HepG2 (cell line): ENCODE data around the gene SIAH2. TPM values are rescaled to one million over a fixed set of nuclear protein-coding genes. Genes with fewer than 3 reads are reported as not detected.

Experiments used
- ATAC-seq: fragments of 200-7000 bp; cut with Tn5 transposase; 3 replicates; pipeline ENCODE4 v1.9.1; 2020; ENCODE audit warnings: mild to moderate bottlenecking, moderate library complexity
- BruUV-seq: library from RNA; stranded (reverse); fragments of 400-500 nt; replicated peaks from 2 replicates; lab custom pipeline; 2021; lab: Mats Ljungman, UMichigan
- CTCF ChIA-PET: fragments of 300-600 bp; formaldehyde crosslinking; extraction: SDS; loops from one replicate; lab custom pipeline; 2021; ENCODE audit warnings: low total read pairs, inconsistent platforms, low intra/inter-chr PET ratio; lab: Yijun Ruan, JAX
- POLR2A ChIA-PET: fragments of 350-600 bp; sonication (Branson Sonifier 250); formaldehyde crosslinking; loops from one replicate; lab custom pipeline; 2020; ENCODE audit warnings: antibody characterized with exemption, inconsistent platforms; lab: Yijun Ruan, JAX
- DNase-seq: peaks from one replicate; pipeline ENCODE4 v3.0.0-alpha.2; 2015; ENCODE audit warnings: low spot score
- FAIRE-seq: peaks from 3 replicates; lab custom pipeline; 2011; peaks lifted over from hg19 to GRCh38; lab: Jason Lieb, UNC
- H2AFZ ChIP-seq: one replicate; pipeline ENCODE4 v1.6.1; 2011; ENCODE audit warnings: low read length, inconsistent platforms
- H3K27ac ChIP-seq: fragments of 300-600 bp; 3 replicates; pipeline ENCODE4 v1.8.0; 2011; ENCODE audit warnings: mixed run types, mild to moderate bottlenecking, mixed read lengths, low read length, inconsistent platforms; ENCODE audit not compliant: insufficient read depth; ENCODE audit errors: extremely low read length
- H3K27me3 ChIP-seq, 2 experiments: fragments of 200-600 bp in 1 of 2; 2 replicates in 1 of 2; 3 replicates in 1 of 2; pipeline versions ENCODE4 v1.6.0 to v1.8.0; 2011; ENCODE audit warnings: low read length in 2 of 2, mild to moderate bottlenecking in 2 of 2, moderate library complexity in 2 of 2, inconsistent platforms in 1 of 2; ENCODE audit not compliant: insufficient read depth in 2 of 2, control insufficient read depth in 1 of 2
- H3K36me3 ChIP-seq, 2 experiments: fragments of 200-600 bp in 1 of 2; replicated peaks in 1 of 2; 2 replicates in 1 of 2; 3 replicates in 1 of 2; pipeline versions ENCODE4 v1.5.1 to v1.8.0; 2011; ENCODE audit warnings: low read length in 2 of 2, inconsistent platforms in 1 of 2; ENCODE audit not compliant: insufficient read depth in 2 of 2, control insufficient read depth in 1 of 2
- H3K4me1 ChIP-seq: 2 replicates; pipeline ENCODE4 v1.5.1; 2012; ENCODE audit warnings: low read length, inconsistent platforms; ENCODE audit not compliant: insufficient read depth
- H3K4me2 ChIP-seq: 2 replicates; pipeline ENCODE4 v1.6.0; 2011; ENCODE audit warnings: low read depth, low read length, inconsistent platforms
- H3K4me3 ChIP-seq, 3 experiments: fragments of 200-600 bp in 1 of 3; sonication (generic), shearing (Covaris generic) in 1 of 3; replicated peaks in 1 of 3; 2 replicates each; pipeline ENCODE4 v1.5.1; 2011 to 2016; ENCODE audit warnings: low read length in 3 of 3, inconsistent platforms in 2 of 3, low read depth in 2 of 3, mild to moderate bottlenecking in 2 of 3, control low read depth in 1 of 3, mixed read lengths in 1 of 3; ENCODE audit not compliant: insufficient read depth in 1 of 3
- H3K79me2 ChIP-seq: one replicate; pipeline ENCODE4 v1.6.1; 2011; ENCODE audit warnings: low read length, inconsistent platforms; ENCODE audit not compliant: insufficient read depth
- H3K9ac ChIP-seq: 2 replicates; pipeline ENCODE4 v1.6.0; 2011; ENCODE audit warnings: mild to moderate bottlenecking, low read depth, low read length, inconsistent platforms; ENCODE audit not compliant: insufficient read depth
- H3K9me3 ChIP-seq: 2 replicates; pipeline ENCODE4 v1.5.1; 2012; ENCODE audit warnings: mild to moderate bottlenecking, low read length
- H4K20me1 ChIP-seq: 2 replicates; pipeline ENCODE4 v1.6.0; 2011; ENCODE audit warnings: inconsistent platforms, mild to moderate bottlenecking, low read length, moderate library complexity; ENCODE audit not compliant: insufficient read depth
- ARNT2 ChIP-seq: sonication (generic); formaldehyde crosslinking; IDR thresholded peaks from 2 replicates; pipeline ENCODE4 v1.8.0; 2022; ENCODE audit warnings: mild to moderate bottlenecking, low read depth, missing genetic modification reagents, moderate library complexity
- ATF4 ChIP-seq, 2 experiments: fragments of 450-650 bp in 1 of 2; sonication (generic) in 1 of 2; formaldehyde crosslinking; IDR thresholded peaks; 2 replicates each; pipeline versions ENCODE4 v1.5.0 to v1.8.0; 2020 to 2022; ENCODE audit warnings: mild to moderate bottlenecking in 1 of 2, missing genetic modification reagents in 1 of 2
- CEBPB ChIP-seq: IDR thresholded peaks from 2 replicates; pipeline ENCODE4 v1.6.1; 2011; ENCODE audit warnings: low read depth, low read length, improper control_type of control experiment, borderline replicate concordance
- FOXA3 ChIP-seq: IDR thresholded peaks from 2 replicates; pipeline ENCODE4 v1.6.1; 2016; ENCODE audit warnings: missing genetic modification reagents, missing compliant biosample characterization
- HNRNPK ChIP-seq: fragments of 200-400 bp; formaldehyde crosslinking; IDR thresholded peaks from 2 replicates; pipeline ENCODE4 v1.6.1; 2018; ENCODE audit warnings: low read length, low read depth, moderate library complexity, mild to moderate bottlenecking; ENCODE audit not compliant: poor library complexity, severe bottlenecking
- JUN ChIP-seq: sonication (generic); formaldehyde crosslinking; IDR thresholded peaks from 2 replicates; pipeline ENCODE4 v1.4.0; 2020; ENCODE audit warnings: mild to moderate bottlenecking, missing genetic modification reagents
- LCORL ChIP-seq, 2 experiments: fragments of 450-650 bp in 1 of 2; sonication (generic) in 1 of 2; formaldehyde crosslinking in 1 of 2; IDR thresholded peaks; 2 replicates each; pipeline versions ENCODE4 v1.5.0 to v1.6.1; 2017 to 2020; ENCODE audit warnings: antibody characterized with exemption in 1 of 2, missing genetic modification reagents in 1 of 2
- NBN ChIP-seq: fragments of 450-650 bp; conservative IDR thresholded peaks from 2 replicates; pipeline ENCODE4 v1.6.1; 2017
- RFX1 ChIP-seq: fragments of 450-650 bp; IDR thresholded peaks from 2 replicates; pipeline ENCODE4 v1.6.1; 2017
- SKI ChIP-seq: fragments of 450-650 bp; IDR thresholded peaks from one replicate; pipeline ENCODE4 v1.6.1; 2018; ENCODE audit warnings: mild to moderate bottlenecking; ENCODE audit not compliant: partially characterized antibody
- SSRP1 ChIP-seq: IDR thresholded peaks from 2 replicates; pipeline ENCODE4 v1.6.1; 2016; ENCODE audit warnings: control low read depth
- TP53 ChIP-seq: sonication (generic); formaldehyde crosslinking; conservative IDR thresholded peaks from 2 replicates; pipeline ENCODE4 v1.4.0; 2020; ENCODE audit warnings: missing genetic modification reagents
- ZBTB20 ChIP-seq: sonication (generic); formaldehyde crosslinking; IDR thresholded peaks from 2 replicates; pipeline ENCODE4 v1.8.1; 2023; ENCODE audit warnings: missing genetic modification reagents, low read depth, mild to moderate bottlenecking, borderline replicate concordance
- ZNF260 ChIP-seq: sonication (generic); formaldehyde crosslinking; IDR thresholded peaks from 2 replicates; pipeline ENCODE4 v1.4.0; 2020; ENCODE audit warnings: missing genetic modification reagents, low read depth, mild to moderate bottlenecking, borderline replicate concordance
- ZNF484 ChIP-seq: sonication (generic); formaldehyde crosslinking; IDR thresholded peaks from 2 replicates; pipeline ENCODE4 v1.5.1; 2020; ENCODE audit warnings: mild to moderate bottlenecking, low read depth, missing genetic modification reagents, borderline replicate concordance
- ZNF773 ChIP-seq: sonication (generic); formaldehyde crosslinking; IDR thresholded peaks from 2 replicates; pipeline ENCODE4 v1.4.0; 2020; ENCODE audit warnings: missing genetic modification reagents, borderline replicate concordance
- ZSCAN22 ChIP-seq: sonication (generic); formaldehyde crosslinking; IDR thresholded peaks from 2 replicates; pipeline ENCODE4 v1.4.0; 2020; ENCODE audit warnings: mild to moderate bottlenecking, missing genetic modification reagents
- WGBS: methylation state at CpG from one replicate; pipeline ENCODE4 v1.1.6; 2017; ENCODE audit warnings: low lambda C conversion rate; 5-methylcytosine and 5-hydroxymethylcytosine counted together
- in situ Hi-C: cut with HindIII; loops from 2 replicates; pipeline ENCODE4 v1.10.0; 2017; ENCODE audit warnings: low pct_unique_long_range_greater_than_20kb; ENCODE audit not compliant: extremely low pct_ligation_motif_present
- intact Hi-C: fragments of 100-400 bp; cut with micrococcal nuclease; formaldehyde crosslinking; loops from one replicate; pipeline ENCODE4 v1.10.0; 2022; ENCODE audit not compliant: unreplicated experiment
- polyA plus RNA-seq, 8 experiments: library from polyadenylated mRNA; depleted of rRNA in 3 of 8; stranded (reverse) in 7 of 8; unstranded in 1 of 8; fragments of >200 nt; fragmentation: Illumina TruSeq in 4 of 8; extraction: Trizol in 4 of 8; gene quantifications; 2 replicates each; pipeline versions ENCODE4 v1.2.1 to v1.2.3, GENCODE V29; 2011 to 2016; ENCODE audit warnings: low read depth in 4 of 8, missing spikeins in 1 of 8, mixed read lengths in 1 of 8; ENCODE audit not compliant: insufficient read depth in 1 of 8
- total RNA-seq, 5 experiments: library from RNA; depleted of rRNA; stranded (reverse); fragments of >200 nt; fragmentation: Illumina TruSeq; extraction: Trizol; gene quantifications; 2 replicates each; pipeline ENCODE4 v1.2.3, GENCODE V29; 2016; ENCODE audit warnings: low read depth in 1 of 5

The SIAH2 gene
- total and polyA plus RNA-seq, 2 of the 13 experiments (the other 11 are each of a cell fraction or from before 2014, with no cell fraction given): 71.8 to 117 TPM

GRCh38 chr3:150800722-150801121 lies 37.8 kb upstream of the SIAH2 start:
- BruUV-seq: no TSS peak
- TF ChIP-seq TP53 (CRISPR knock-in tag) (no peak), JUN (CRISPR knock-in tag) (no peak), NBN (no peak), ZNF484 (no peak), ZNF773 (no peak), ZNF260 (CRISPR knock-in tag) (no peak), LCORL (IDR thresholded peaks at IDR 0.05) (no peak), LCORL (CRISPR knock-in tag; IDR thresholded peaks at IDR 0.05) (no peak), ZSCAN22 (CRISPR knock-in tag) (no peak)
- TF ChIP-seq, all 625 proteins: peak for 0
- in situ Hi-C loops (no loop called here), intact Hi-C loops (no loop called here)
- ATAC-seq (no peak), FAIRE-seq (no peak), DNase-seq (no peak)
- Histone ChIP-seq H3K4me2 (no peak overlapping the region), H3K79me2 (no peaks in the 10 kb centered on the region), H3K27ac (no peak overlapping the region), H2AFZ (no peak overlapping the region), H3K36me3 (no peaks in the 10 kb centered on the region), H3K9me3 (no peaks in the 10 kb centered on the region), H3K27me3 (peaks cover 3 to 9% of the 10 kb centered on the region in 2 experiments; a peak in 2 of 5 replicates), H3K9ac (no peak overlapping the region), H3K4me1 (peaks cover 15% of the 10 kb centered on the region), H4K20me1 (no peaks in the 10 kb centered on the region), H3K4me3 (no peak overlapping the region)
- ChIA-PET POLR2A (no interaction called here), CTCF (no interaction called here)
- 0% methylated on average over 2 of the region's 2 CpGs for WGBS

GRCh38 chr3:150798122-150798618 lies 35.2 kb upstream of the SIAH2 start:
- no peak overlapping the region for H2AFZ ChIP-seq
- no peak for TF ChIP-seq SKI
- TF ChIP-seq HNRNPK: no peak
- 0 out of 2 replicates have a peak, but pooled peaks have one; percentile 14 for TF ChIP-seq FOXA3 (CRISPR knock-in tag)
- TF ChIP-seq SSRP1 (CRISPR knock-in tag): no peak
- TF ChIP-seq LCORL (IDR thresholded peaks at IDR 0.05): no peak
- no peak for TF ChIP-seq LCORL (CRISPR knock-in tag; IDR thresholded peaks at IDR 0.05)
- no peak for TF ChIP-seq RFX1
- no peak for TF ChIP-seq ARNT2 (CRISPR knock-in tag)
- TF ChIP-seq ATF4 (CRISPR knock-in tag; IDR thresholded peaks at IDR 0.05): 0 out of 4 replicates have a peak, but pooled peaks of 1 of the 2 experiments have one; percentile 14
- TF ChIP-seq ZBTB20 (CRISPR knock-in tag): no peak
- TF ChIP-seq CEBPB: peak; percentile 72; the same call in 1 of the 2 replicates

More at GRCh38 chr3:150798122-150798618, 35.2 kb upstream of the SIAH2 start:
- Histone ChIP-seq H3K9ac (no peak overlapping the region), H3K27ac (no peak overlapping the region), H3K27me3 (peaks cover 3 to 9% of the 10 kb centered on the region in 2 experiments; a peak in 2 of 5 replicates), H3K4me2 (peak overlapping the region; percentile 57), H4K20me1 (no peaks in the 10 kb centered on the region), H3K9me3 (no peaks in the 10 kb centered on the region), H3K36me3 (no peaks in the 10 kb centered on the region), H3K4me1 (peaks cover 15% of the 10 kb centered on the region), H3K79me2 (no peaks in the 10 kb centered on the region), H3K4me3 (peak overlapping the region in 1 of 3 experiments; percentile 40; a peak in 1 of 6 replicates)
- POLR2A ChIA-PET: no interaction called here
- ATAC-seq (peak; percentile 71), DNase-seq (peak; percentile 49), FAIRE-seq (peak; percentile 39)
- intact Hi-C loops (no loop called here), in situ Hi-C loops (no loop called here)
- CTCF ChIA-PET: no interaction called here
- 5% methylated on average over 4 of the region's 4 CpGs for WGBS
- no TSS peak for BruUV-seq
